Brain pericyte (primary cell): ENCODE results near the gene KCNA5.

Source experiments
- DNase-seq: peaks from one replicate; pipeline ENCODE4 v3.0.0-alpha.2; 2012; ENCODE audit warnings: low read depth, low spot score

The KCNA5 gene

GRCh38 chr12:5027046-5027821 is 16.4 kb upstream of the KCNA5 start:
- no peak for DNase-seq

GRCh38 chr12:5030066-5030465 is 13.6 kb upstream of the KCNA5 start:
- DNase-seq: no peak

GRCh38 chr12:5031242-5031641 is 12.4 kb upstream of the KCNA5 start:
- DNase-seq: no peak

- DNase-seq: no peak
Measured at GRCh38 chr12:5031958-5032357, 11.7 kb upstream of the KCNA5 start.

GRCh38 chr12:5032821-5033220 is 10.9 kb upstream of the KCNA5 start:
- DNase-seq: no peak

GRCh38 chr12:5033883-5034282 is 9.8 kb upstream of the KCNA5 start:
- no peak for DNase-seq

- DNase-seq: no peak
Measured at GRCh38 chr12:5034603-5035002, 9.1 kb upstream of the KCNA5 start.

GRCh38 chr12:5035618-5036017 is 8.1 kb upstream of the KCNA5 start:
- DNase-seq: no peak

- no peak for DNase-seq
Measured at GRCh38 chr12:5036031-5036430, 7.6 kb upstream of the KCNA5 start.

GRCh38 chr12:5037795-5038357 is 5.8 kb upstream of the KCNA5 start:
- DNase-seq: no peak

- DNase-seq: no peak
Measured at GRCh38 chr12:5038781-5039311, 4.8 kb upstream of the KCNA5 start.

GRCh38 chr12:5039815-5040214 is 3.9 kb upstream of the KCNA5 start:
- DNase-seq: no peak

GRCh38 chr12:5040368-5040767 is 3.3 kb upstream of the KCNA5 start:
- DNase-seq: no peak

GRCh38 chr12:5044420-5045295 is 979 bp downstream of the KCNA5 start:
- no peak for DNase-seq

- DNase-seq: no peak
Measured at GRCh38 chr12:5047094-5047493, 3.4 kb downstream of the KCNA5 start.

GRCh38 chr12:5047729-5048128 is 4.0 kb downstream of the KCNA5 start:
- no peak for DNase-seq

- DNase-seq: no peak
Measured at GRCh38 chr12:5050542-5050941, 6.9 kb downstream of the KCNA5 start.

GRCh38 chr12:5051334-5051733 is 7.7 kb downstream of the KCNA5 start:
- no peak for DNase-seq

GRCh38 chr12:5051913-5052312 is 8.2 kb downstream of the KCNA5 start:
- DNase-seq: no peak

GRCh38 chr12:5052348-5052747 is 8.7 kb downstream of the KCNA5 start:
- no peak for DNase-seq

- no peak for DNase-seq
Measured at GRCh38 chr12:5059358-5059757, 15.7 kb downstream of the KCNA5 start.

- DNase-seq: no peak
Measured at GRCh38 chr12:5060958-5061357, 17.3 kb downstream of the KCNA5 start.
